CD4-positive, alpha-beta T cell treated with Interleukin-12 subunit alpha and Interleukin-12 subunit beta, for 1 hour (primary cell): Measurements from ENCODE around the gene UBAC2.

Experiments
- DNase-seq: peaks from one replicate; pipeline ENCODE4 v3.0.0-alpha.2; 2020

Gene UBAC2

DNA sequence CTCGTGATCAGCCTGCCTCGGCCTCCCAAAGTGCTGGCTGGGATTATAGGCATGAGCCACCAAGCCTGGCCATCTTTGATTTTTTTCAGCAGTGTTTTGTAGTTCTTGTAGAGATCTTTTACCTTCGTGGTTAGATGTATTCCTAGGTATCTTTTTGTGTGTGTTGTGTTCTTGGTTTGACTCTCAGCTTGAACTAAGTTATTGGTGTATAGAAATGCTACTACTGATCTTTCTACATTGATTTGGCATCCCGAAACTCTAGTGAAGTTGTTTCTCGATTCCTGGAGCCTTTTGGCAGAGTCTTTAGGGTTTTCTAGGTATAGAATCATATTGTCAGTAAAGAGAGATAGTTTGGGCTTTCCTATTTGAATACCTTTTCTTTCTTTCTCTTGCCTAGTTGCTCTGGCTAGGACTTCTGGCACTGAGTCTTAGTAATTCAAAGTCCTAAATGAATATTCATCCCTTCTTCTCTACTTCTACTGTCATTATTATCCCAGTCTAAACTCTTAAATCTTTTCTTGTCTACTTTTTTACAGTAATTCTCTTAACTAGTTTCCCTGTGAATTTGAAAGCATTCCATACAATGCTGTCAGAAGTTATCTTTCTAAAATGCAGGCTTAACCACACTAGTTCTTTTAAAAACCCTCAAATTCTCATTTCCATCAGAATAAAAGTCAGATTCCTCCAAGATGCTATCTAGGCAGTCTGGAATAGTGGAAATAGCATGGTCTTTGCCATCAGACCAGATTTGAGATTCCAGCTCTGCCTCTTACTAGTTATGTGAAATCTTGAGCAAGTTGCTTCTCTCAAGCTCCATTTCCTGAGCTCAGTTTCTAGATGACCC lies 50.5 kb downstream of the UBAC2 start:
- DNase-seq, result no peak

DNA sequence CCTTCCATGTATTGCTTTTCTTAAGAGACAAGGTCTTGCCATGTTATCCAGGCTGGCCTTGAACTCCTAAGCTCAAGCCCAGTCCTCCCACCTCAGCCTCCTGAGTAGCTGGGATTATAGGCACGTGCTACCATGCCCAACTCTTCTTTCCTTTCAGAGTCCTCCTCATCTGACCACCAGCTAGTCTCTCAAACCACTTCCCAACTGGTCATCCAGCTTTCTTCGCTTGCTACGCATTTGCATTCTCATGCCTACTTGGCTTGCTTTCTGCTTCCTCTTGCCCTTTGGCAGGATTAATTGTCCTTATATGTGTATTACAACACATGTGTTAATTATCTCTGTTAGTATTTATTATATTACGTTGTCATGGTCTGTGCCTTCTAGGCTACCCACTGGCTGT lies 51.3 kb downstream of the UBAC2 start:
- DNase-seq, result no peak

DNA sequence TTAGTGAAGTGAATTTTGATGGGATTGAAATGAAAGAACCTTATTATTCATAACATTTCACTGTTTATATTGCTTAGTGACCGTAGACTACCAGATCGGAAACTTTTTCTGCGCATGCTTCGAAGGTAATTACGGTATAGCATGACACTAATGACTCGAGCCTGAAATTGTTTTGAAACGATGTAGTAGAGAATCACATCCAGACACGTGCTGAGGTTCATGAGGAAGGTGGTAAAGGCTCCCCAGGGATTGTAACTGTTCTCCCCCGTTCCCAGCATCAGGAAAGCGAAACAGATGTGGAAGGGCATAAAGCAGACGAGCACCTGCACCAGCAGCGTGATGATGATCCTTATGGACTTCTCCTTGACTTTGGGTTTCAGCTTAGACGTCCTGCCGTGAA lies 54.2 kb downstream of the UBAC2 start:
- DNase-seq, result no peak

DNA sequence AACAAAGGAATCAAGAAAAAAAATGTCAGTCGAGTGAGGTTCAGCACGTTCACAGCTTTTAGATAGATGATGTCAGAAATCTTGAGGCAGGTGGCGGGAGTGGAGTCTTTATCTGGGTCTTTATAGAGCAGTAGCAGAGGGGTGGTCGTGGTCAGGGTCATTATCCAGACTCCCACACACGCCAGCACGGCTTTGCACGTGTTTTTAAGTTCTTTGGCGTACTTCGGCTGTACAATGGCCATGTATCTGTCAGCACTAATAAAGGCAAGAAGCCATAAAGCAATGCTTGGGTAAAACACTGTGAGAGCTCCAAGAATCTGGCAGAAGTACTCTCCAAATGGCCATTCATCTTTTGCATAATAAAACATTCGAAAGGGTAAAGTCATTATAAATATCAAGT lies 54.6 kb downstream of the UBAC2 start:
- no peak for DNase-seq

DNA sequence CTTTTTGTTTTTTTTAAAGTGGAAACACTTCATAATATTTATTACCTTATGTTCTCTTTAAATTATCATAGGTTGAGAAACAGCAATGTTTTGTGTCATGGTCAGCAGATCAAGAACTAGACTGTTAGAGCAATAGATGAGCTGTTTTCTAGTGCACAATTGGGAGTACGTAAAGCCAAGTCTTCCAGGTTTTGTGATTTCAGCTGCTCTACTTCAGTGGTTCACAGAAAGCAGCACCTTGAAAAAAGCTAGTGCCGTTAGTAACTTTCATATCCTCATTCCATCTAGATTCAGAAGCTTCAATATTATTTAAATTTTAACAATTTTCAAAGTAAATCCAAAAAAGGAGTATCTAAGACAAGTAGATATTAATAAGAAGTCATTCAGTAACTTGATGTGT lies 55.6 kb downstream of the UBAC2 start:
- DNase-seq, result no peak

DNA sequence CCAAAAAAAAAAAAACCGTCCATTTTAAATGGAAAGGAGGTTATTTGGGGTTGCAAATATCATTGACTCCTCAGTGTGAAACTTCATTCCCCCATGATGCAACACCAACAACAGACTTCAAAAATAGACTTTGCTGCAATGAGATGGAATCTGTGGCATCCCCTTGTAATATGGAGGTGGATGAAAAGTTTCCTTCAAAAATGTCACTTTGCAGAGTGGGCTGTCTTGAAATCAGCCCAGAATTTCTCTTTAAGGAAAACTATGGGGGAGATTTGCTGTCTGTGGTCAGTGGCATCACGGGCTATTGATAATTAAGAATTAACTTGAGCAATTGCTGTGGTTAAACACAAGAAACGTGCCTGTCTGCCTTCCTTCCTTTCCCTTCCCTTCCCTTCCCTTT lies 56.1 kb downstream of the UBAC2 start:
- no peak for DNase-seq

DNA sequence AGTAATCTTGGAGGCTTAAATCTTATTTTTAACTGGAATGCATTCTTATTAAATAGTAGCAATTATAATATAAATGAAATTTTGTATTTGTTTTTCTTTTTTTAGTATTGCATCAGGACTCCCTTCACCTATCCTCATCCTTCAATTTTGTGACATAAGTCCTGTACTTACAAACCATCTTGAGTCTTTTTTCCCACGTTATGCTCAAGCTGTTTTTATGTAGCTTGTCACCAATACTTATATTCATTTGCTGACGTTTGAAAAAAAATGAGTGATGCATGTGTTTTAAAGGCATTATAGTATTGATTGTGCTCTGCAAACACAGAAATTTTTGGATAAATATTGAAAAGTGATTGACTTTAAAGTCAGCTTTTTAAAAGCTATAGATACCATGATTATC lies 56.6 kb downstream of the UBAC2 start:
- DNase-seq, result no peak

DNA sequence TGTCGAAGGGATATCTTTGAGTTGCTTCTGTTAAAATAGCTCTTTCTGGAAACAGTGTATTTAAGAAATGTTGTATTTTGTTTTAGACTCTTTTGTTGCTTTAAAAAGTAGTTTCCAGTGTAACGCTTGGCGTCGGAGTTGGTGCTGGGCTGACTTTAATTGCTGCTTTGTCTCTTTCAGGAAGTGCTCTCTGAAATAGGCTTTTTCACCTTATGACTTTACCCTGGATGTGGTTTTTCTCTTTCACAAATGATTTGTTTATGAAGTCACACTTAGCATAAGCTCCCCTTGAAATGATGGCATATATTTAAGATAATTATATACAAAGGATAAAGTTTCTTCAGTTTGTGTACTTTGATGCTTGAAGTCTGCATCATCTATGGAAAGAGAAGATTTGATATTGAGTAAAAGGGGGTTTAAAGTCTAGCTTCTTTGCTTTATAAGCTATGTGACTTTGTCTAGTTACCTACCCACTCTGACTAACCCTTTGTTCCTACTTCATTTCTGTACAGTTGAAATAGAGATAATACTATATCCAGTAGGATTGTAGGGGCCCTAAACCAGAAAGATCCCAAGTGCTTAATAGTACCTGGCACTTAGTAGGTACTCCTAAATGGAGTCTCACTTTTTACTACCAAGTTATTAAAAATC lies 57.7 kb downstream of the UBAC2 start, which contains the start of gene GPR18:
GPR18 (minus strand) TSS at position 170 of the 651 bp plus-strand sequence. CDS start 2,507 bp downstream, outside the sequence.
- peak; percentile 67 for DNase-seq

DNA sequence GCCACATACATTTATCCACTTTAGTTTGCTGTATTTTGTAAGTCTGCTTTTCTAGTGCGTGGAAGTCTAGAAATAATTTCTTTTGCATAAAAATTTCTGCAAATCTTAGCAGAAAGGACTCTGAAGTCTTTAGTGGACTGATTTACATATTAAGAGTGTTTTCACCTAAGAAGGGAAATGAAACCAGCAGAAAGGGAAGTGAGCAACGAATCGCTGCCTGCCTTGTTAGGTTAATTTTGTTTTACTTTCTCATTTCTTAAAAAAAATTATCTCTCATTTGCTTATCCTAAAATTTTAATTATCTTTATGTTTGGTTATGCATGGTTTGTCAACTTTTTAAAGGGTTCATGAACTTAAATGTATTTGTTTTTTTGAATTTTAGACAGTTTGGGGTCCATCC lies 58.3 kb downstream of the UBAC2 start:
- peak; percentile 62 for DNase-seq

DNA sequence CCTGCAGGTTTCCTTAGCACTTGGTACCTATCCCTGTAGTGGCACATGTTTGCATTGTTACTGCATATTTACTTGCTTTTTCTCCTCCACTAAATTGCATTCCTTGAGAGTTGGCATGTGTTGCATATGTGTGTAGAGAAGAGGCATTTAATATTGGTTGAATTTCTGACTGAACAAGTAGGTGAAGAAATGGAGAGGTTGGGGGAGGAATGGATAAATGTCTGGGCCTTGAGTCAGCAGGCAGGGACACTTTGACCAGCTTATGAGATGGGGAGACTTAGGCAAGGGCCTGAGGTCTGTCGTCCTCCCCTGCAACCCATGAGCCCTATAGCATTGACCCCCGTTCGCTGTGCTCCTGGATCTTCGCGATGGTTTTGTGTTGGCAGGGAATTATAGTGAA lies 59.6 kb downstream of the UBAC2 start:
- no peak for DNase-seq

DNA sequence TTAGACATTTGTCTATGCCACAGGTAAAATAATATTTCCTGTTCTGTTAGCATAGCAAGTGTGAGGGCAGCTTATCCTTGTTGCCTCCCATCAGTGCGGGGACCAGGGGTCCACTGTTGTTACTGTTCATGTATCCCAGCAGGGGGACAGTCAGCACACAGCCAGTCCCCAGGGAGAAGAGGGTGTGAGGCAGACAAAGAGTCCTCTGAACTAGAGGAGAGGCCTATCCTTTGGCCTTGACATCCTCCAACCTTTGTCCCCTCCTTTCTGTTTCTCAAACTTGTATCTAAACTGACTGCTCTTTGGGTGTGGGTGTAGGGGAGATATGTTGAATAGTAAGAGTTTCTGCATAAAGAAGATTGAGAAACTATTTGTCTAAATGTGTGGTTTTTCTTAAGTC lies 60.4 kb downstream of the UBAC2 start:
- no peak for DNase-seq

DNA sequence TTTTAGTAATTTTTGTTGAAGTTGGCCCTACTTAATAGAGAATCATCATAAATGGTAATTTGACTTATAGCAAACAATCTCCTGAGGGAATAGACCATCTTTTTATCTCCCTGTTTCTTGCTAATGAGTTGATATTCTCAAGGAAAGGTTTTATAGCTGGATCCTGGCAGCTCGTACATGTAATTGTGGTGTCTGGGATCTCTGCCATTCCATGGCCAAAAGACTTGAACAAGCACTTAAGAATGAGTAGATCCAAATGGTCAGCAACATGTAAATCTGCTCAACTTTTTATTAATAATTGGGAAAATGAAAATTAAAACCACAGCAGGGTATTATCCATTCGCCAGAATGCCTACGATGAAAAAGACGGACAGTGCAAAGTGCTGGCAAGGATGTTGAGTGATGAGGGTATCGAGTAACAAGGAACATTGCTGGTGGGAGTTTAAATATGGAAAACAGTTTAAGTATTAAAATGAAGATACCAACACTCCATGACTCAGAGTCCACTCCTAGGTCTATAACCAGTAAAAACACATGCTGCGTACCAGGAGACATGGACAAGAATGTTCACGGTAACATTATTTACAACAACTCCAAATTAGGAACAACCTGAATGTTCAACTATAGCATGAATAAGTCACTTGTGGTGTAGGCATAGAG lies 62.6 kb downstream of the UBAC2 start:
- DNase-seq, result no peak

DNA sequence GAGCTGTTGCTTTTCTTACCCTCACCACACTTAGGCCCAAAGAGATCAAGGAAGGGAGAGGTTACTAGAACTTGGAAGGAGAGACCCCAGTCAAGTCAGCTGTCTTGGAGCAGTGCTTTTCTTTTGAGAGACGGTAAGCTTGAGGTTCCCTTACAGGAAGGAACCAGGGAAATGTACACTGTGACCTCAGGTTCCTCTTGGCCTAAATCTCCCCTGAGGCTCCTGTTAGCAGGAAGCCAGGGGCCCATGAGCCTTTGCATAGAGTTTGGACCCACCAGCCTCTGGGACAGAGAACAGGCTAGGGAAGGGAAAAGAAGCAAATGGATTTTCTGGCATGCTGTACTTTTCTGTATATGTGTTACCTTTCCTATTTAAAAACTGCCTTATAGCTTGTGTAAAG lies 63.4 kb downstream of the UBAC2 start:
- DNase-seq, result no peak

DNA sequence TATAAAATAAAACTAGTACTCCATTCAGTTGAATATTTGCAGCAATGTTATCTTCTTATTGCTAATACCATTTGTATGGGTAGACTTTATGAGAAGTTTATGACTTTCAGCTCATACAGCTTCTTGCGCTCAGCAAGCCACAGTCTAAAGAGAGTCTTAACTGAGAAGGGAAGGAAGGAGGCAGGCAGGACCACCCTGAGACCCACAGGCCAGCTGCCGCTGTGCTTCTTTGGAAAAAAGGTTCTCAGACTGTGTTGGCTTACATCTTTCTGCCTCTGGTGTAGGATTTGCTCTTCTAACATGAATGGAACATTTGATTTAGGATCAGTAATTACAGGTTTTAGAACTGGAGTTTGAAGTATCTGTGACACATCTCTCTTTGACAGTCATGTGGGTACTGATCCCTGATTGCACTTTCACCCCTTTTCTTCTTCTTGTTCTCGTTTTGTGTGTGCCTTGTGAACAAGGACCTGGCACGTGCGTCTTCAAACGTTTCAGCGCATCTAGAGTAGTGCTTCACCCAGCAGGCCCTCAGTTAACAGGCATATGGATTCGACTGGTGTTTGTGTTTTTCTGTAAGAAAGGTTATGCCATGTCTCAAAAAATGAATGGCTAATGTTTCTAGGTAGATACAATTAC lies 64.6 kb downstream of the UBAC2 start:
- DNase-seq, result no peak

DNA sequence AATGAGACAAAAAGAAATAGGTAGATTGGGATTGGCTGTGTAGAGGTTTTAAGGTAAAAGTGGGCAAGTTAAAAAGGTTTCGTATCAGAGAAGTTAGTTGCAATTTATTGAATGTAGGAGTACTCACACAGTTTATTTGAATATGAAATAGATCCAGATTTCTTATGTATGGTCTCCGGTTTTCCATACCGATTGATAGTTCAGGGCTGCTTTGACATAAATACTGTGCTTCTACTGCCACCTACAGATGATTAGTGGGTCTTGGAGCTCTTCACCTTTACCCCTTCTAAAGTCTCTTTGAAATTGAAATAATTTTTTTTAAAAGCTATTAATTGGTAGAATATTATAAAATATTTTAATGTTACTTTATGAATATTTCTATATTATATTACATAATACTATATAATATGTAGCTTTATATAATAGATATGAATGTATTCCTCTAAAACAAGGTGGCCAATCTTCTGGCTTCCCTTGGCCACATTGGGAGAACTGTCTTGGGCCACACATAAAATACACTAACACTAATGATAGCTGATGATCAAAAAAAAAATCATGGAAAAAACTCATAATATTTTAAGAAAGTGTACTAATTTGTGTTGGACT lies 65.3 kb downstream of the UBAC2 start:
- peak; percentile 77 for DNase-seq

DNA sequence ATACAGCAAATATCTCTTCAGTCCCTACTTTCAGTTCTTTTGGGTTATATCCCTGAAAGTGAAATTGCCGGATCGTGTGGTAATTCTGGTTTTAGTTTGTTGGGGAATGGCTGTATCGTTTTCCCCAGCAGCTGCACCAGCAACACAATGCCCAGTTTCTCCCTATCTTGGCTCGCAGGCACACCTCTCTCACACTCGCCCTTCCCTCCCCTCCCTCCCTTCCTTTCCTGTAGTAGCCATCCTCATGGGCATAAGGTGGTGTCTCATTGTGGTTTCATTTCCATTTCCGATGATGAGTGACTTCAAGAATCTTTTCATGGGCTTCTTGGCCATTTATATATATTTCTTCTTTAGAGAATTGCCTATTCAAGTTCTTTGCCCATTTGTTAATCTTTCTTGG lies 66.2 kb downstream of the UBAC2 start:
- no peak for DNase-seq

DNA sequence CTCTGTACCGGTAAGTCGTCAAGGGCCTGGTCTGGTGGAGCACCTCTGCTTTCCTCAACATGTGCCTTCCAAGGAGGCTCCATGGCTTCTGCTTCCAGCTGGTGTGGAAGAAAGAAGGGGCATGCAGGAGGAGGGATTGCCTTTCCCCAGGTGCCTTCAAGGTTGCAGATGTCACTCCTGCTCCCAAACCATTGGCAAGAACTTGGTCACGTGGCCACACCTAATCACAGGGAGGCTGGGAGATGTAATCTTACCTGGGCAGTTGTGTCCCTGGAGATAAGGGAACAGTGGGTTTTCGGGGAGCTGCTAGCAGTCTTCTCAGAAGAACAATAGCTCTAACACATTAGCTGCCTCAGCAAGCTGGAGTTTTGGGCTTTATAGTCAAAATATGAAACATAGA lies 67.3 kb downstream of the UBAC2 start:
- DNase-seq, result no peak

DNA sequence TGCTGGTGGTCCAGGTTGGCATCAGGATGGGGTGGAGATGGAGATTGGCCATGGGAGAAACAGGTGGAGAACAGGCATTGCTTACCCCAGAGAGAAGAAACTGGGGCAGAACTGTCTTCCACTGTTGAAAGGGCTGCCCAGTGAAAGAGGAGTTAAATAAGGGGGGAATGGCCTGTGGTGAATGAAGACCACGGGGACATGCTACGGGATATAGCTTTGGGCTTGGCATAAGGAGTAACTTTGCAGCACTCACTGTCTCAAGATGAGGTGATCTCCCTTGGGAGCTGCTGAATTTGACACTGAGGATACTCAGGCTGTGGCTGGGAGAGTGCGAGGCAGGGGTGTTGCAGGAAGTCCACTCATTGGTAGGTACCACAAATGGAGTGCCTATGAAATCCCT lies 68.2 kb downstream of the UBAC2 start:
- DNase-seq, result no peak

DNA sequence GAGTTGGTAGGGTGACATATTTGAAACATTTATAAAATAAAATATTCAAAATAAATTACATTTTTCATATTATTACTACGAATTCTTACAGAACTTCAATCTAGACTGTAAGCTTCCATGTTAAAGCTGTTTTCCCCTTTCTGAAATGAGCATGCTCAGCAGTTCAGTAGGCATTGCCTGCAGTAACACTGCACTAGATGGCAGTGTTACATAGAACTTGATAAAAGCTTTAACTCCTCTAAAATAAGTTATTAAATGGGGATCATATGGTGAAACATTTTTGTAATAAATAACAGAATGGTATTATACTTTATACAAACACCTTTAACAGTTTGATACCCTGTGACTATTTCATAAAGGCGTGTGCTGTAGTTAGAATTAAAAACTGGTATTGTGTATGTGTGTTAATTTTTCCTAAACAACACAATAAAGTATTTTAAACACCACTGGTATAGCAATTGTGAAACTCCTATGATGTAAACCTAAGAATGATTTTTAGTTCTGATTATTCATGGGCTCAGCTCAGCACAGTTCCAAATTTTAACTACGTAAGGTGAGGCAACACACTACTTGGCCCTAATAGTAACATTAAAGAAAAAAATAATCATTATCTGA lies 69.1 kb downstream of the UBAC2 start:
- peak; percentile 75 for DNase-seq

DNA sequence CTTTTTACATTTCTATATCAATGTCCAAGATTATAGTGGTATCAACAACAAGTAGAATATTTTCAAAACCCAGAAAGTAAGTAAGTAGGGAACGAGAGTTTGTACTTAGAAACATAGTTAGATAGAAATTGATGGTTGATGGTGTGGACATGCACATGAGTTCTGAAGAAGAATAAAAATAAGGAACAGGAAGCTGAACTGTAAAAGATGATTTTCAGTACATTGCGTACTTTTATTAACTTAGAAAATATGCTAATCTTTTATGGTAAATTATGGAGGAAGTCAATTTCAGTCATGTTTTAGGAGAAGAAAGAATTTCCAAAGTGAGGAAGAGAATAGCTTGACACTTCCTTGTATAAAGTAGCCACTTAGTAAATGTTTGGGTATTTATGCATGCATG lies 69.9 kb downstream of the UBAC2 start:
- DNase-seq, result no peak

DNA sequence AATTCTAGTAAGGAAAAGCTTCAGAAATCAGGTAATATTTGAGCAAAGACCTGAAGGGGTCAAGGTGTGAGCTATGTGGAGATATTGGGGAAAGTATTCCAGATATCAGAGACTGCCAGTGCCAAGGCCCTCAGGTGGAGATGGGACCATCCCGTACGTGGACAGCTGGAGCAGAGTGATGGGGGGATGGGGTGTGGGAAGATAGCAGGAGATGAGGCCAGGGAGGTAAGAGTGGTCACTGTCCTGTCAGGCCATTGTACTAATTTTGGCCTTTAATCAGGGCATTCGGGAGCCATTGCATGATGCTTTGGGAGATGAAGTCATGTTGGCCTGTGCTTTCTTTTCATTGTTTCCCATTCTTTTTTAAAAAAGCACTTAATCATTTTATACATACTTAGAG lies 70.6 kb downstream of the UBAC2 start:
- DNase-seq, result no peak

DNA sequence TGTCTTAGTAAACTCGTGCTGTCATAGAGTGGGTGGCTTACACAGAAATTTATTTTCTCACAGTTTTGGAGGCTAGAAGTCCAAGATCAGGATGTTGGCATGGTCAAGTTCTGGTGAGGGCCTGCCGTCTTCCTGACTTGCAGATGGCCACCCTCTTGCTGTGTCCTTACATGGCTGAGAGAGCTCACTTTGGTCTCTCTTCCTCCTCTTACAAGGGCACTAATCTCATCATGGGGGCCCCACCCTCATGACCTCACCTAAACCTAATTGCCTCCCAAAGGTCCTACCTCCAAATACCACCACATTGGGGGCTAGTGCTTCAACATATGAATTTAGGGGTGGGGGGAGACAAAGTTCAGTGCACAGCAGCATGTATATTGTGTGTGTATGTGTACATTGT lies 71.8 kb downstream of the UBAC2 start:
- DNase-seq, result no peak

DNA sequence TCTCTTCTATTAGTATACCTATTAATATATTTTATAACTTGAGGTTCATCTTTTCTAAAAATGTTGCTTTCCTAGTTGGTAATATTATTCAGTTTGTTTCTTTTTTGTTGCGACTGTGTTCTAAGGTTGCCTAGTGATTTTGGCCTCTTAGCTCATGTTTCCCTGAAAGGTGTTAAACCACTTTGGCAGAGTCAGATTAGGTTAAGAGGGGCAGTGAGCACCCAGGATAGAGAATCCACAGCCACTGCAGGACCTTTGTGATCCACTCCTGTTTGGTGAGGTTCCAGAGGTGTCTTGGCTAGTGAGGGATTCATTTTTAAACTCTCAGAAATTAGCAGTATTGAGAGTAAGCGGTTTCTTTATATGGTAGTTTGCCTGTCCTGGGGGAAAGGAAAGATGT lies 72.5 kb downstream of the UBAC2 start:
- peak; percentile 69 for DNase-seq
